ENCODE measurements around the gene KYNU. TPM values are rescaled to one million over a fixed set of nuclear protein-coding genes. Genes with fewer than 3 reads are reported as not detected.
"Not testable (repeated sequence)": the region's sequence is repeated elsewhere in the genome, so short reads cannot be mapped to it uniquely, and the experiment has no call there.

KYNU gene
- total RNA-seq, 2 donors from 2014 or later = 0.56 TPM; not detected in 1

GRCh38 chr2:143068094-143068493 lies 190.6 kb downstream of the KYNU start:
- Mint-ChIP-seq H3K36me3 (peaks cover 12% of the 10 kb centered on the region), H3K4me3 (no peak overlapping the region), H3K9me3 (no peaks in the 10 kb centered on the region), H3K27me3 (peaks cover 0 to 12% of the 10 kb centered on the region in 2 donors), H3K27ac (no peak overlapping the region), H3K4me1 (ENCODE audit: low read depth in 2 of 2) (peaks cover 0 to 5% of the 10 kb centered on the region in 2 donors)
- DNase-seq (ENCODE audit: low spot score) (no peak), ATAC-seq (peak in 1 of 2 donors; percentile 54)

DNA sequence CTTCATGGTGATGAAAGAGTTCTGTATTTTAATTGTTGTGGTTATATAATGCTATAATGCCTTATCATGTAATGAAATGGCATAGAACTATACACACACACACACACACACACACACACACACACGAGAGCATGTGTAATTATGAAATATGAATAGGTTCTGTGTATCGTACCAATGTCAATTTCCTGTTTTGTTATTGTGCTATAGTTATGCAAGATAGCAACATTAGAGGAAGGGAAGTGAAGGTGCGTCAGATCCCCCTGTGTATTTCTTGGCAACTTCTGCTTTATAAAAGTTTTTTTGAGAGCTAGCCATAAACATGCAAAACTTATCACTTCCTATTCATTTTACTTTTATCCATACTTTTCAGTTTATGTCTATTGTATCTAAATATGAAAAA lies 191.0 kb downstream of the KYNU start:
- Mint-ChIP-seq H3K27me3 (peaks cover 0 to 12% of the 10 kb centered on the region in 2 donors), H3K36me3 (peaks cover 12% of the 10 kb centered on the region)

DNA sequence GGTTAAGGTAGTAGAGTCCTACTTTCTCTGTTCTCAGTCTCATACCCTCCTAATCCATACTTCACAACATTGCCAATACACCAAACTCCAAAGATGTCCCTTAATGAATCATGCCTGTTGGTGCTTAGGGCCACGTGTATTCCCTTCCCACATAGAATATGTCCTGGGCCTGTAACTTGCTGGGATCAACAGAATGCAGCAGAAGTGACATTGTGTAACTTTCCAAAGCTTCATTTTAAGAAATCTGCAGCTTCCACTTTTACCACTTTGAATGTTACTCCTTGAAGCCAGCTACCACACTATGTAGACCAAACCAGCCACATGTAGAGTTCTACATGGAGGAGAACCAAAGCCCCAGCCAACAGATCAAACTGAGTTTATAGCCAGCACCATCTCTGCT lies 193.2 kb downstream of the KYNU start:
- Mint-ChIP-seq H3K27me3 (peaks cover 0 to 12% of the 10 kb centered on the region in 2 donors), H3K36me3 (no peaks in the 10 kb centered on the region), H3K9me3 (no peaks in the 10 kb centered on the region), H3K4me3 (no peak overlapping the region), H3K4me1 (ENCODE audit: low read depth in 2 of 2) (peaks cover 0 to 5% of the 10 kb centered on the region in 2 donors), H3K27ac (no peak overlapping the region)
- no peak for DNase-seq (ENCODE audit: low spot score)
- no peak for ATAC-seq

More for the DNA sequence above, 191.0 kb downstream of the KYNU start:
- ATAC-seq (peak in 1 of 2 donors; percentile 41), DNase-seq (ENCODE audit: low spot score) (no peak)
- Mint-ChIP-seq H3K4me3 (no peak overlapping the region), H3K27ac (no peak overlapping the region), H3K9me3 (no peaks in the 10 kb centered on the region), H3K4me1 (ENCODE audit: low read depth in 2 of 2) (peaks cover 0 to 5% of the 10 kb centered on the region in 2 donors)

GRCh38 chr2:143071185-143071876 lies 193.9 kb downstream of the KYNU start:
- DNase-seq (ENCODE audit: low spot score) (no peak), ATAC-seq (no peak)
- Mint-ChIP-seq H3K9me3 (no peaks in the 10 kb centered on the region), H3K27me3 (peaks cover 0 to 8% of the 10 kb centered on the region in 2 donors), H3K27ac (no peak overlapping the region), H3K4me1 (ENCODE audit: low read depth in 2 of 2) (peaks cover 0 to 5% of the 10 kb centered on the region in 2 donors), H3K36me3 (no peaks in the 10 kb centered on the region), H3K4me3 (no peak overlapping the region)

DNA sequence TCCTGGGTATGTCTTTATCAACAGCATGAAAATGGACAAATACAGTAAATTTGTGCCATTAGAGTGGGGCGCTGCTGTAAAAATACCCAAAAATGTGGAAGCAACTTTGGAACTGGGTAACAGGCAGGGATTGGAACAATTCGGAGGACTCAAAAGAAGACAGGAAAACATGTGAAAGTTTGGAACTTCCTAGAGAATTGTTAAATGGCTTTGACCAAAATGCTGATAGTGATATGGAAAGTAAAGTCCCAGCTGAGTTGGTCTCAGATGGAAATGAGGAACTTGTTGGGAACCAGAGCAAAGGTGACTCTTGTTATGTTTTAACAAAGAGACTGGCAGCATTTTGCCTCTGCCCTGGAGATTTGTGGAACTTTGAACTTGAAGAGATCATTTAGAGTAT lies 197.4 kb downstream of the KYNU start:
- ATAC-seq; H3K9me3 Mint-ChIP-seq; H3K27ac Mint-ChIP-seq; DNase-seq (ENCODE audit: low spot score); H3K36me3 Mint-ChIP-seq; H3K27me3 Mint-ChIP-seq; H3K4me1 Mint-ChIP-seq (ENCODE audit: low read depth in 2 of 2); H3K4me3 Mint-ChIP-seq: not testable (repeated sequence)

DNA sequence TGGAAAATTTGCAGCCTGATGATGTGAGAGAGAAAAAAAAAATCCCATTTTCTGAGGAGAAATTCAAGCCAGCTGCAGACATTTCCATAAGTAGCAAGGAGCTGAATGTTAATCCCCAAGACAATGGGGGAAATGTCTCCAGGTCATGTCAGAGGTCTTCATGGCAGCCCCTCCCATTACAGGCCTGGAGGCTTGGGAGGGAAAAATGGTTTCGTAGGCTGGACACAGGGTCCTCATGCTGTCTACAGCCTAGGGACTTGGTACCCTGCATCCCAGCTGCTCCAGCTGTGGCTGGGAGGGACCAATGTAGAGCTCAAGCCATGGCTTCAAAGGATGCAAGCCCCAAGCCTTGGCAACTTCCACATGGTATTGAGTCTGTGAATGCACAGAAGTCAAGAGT lies 198.2 kb downstream of the KYNU start:
- Mint-ChIP-seq H3K9me3 (no peaks in the 10 kb centered on the region), H3K27ac (no peak overlapping the region), H3K4me1 (ENCODE audit: low read depth in 2 of 2) (no peaks in the 10 kb centered on the region), H3K27me3 (peaks cover 1 to 5% of the 10 kb centered on the region in 2 donors), H3K36me3 (no peaks in the 10 kb centered on the region), H3K4me3 (no peak overlapping the region)
- ATAC-seq = peak in 1 of 2 donors; percentile 36
- DNase-seq (ENCODE audit: low spot score) = no peak

GRCh38 chr2:143078104-143078503 lies 200.6 kb downstream of the KYNU start:
- no peak for ATAC-seq
- Mint-ChIP-seq H3K4me1 (ENCODE audit: low read depth in 2 of 2) (no peaks in the 10 kb centered on the region), H3K4me3 (no peak overlapping the region), H3K27me3 (peaks cover 0 to 5% of the 10 kb centered on the region in 2 donors), H3K9me3 (no peaks in the 10 kb centered on the region), H3K36me3 (no peaks in the 10 kb centered on the region), H3K27ac (no peak overlapping the region)
- no peak for DNase-seq (ENCODE audit: low spot score)

DNA sequence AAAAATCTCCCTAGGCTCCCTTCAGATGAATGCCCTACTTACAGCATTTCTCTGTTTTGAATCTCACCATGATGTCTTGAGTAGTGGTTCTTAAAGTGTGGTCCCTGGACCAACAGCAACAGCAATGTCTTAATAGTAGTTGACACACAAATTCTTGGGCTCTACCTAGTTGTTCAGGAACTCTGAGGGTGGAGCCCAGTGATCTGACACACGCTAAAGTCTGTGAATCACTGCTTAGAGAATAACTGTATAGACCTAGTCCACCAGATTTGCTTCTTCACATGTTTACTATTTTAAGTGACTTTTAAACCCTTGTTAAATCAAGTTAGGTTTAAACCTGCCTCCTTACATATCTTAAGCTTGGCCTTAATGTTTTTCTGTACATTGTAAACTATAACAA lies 204.2 kb downstream of the KYNU start:
- Mint-ChIP-seq H3K36me3 (no peaks in the 10 kb centered on the region), H3K9me3 (no peaks in the 10 kb centered on the region), H3K4me3 (no peak overlapping the region), H3K27me3 (peaks cover 0 to 5% of the 10 kb centered on the region in 2 donors), H3K4me1 (ENCODE audit: low read depth in 2 of 2) (peaks cover 16 to 26% of the 10 kb centered on the region in 2 donors), H3K27ac (peak overlapping the region in 1 of 2 donors; percentile 24)
- ATAC-seq (no peak), DNase-seq (ENCODE audit: low spot score) (no peak)

- Mint-ChIP-seq H3K27ac (peak overlapping the region; percentile 67 to 79), H3K9me3 (no peaks in the 10 kb centered on the region), H3K4me3 (peak overlapping the region; percentile 49), H3K36me3 (no peaks in the 10 kb centered on the region), H3K4me1 (ENCODE audit: low read depth in 2 of 2) (peaks cover 16 to 31% of the 10 kb centered on the region in 2 donors), H3K27me3 (peaks cover 0 to 5% of the 10 kb centered on the region in 2 donors)
- ATAC-seq (peak; percentile 81 to 87), DNase-seq (ENCODE audit: low spot score) (no peak)
Measured at GRCh38 chr2:143083636-143084035, 206.2 kb downstream of the KYNU start.

GRCh38 chr2:143084462-143084861 lies 207.0 kb downstream of the KYNU start:
- Mint-ChIP-seq H3K27ac (peak overlapping the region; percentile 67 to 79), H3K27me3 (peaks cover 0 to 5% of the 10 kb centered on the region in 2 donors), H3K4me1 (ENCODE audit: low read depth in 2 of 2) (peaks cover 16 to 31% of the 10 kb centered on the region in 2 donors), H3K4me3 (peak overlapping the region; percentile 52), H3K9me3 (no peaks in the 10 kb centered on the region), H3K36me3 (no peaks in the 10 kb centered on the region)
- no peak for ATAC-seq
- DNase-seq (ENCODE audit: low spot score) = no peak

- peak in 1 of 2 donors; percentile 67 for ATAC-seq
- no peak for DNase-seq (ENCODE audit: low spot score)
- Mint-ChIP-seq H3K4me3 (peak overlapping the region; percentile 52), H3K27me3 (no peaks in the 10 kb centered on the region), H3K4me1 (ENCODE audit: low read depth in 2 of 2) (peaks cover 16 to 31% of the 10 kb centered on the region in 2 donors), H3K36me3 (no peaks in the 10 kb centered on the region), H3K27ac (peak overlapping the region; percentile 67 to 79), H3K9me3 (no peaks in the 10 kb centered on the region)
Measured at GRCh38 chr2:143085125-143085784, 207.8 kb downstream of the KYNU start.

DNA sequence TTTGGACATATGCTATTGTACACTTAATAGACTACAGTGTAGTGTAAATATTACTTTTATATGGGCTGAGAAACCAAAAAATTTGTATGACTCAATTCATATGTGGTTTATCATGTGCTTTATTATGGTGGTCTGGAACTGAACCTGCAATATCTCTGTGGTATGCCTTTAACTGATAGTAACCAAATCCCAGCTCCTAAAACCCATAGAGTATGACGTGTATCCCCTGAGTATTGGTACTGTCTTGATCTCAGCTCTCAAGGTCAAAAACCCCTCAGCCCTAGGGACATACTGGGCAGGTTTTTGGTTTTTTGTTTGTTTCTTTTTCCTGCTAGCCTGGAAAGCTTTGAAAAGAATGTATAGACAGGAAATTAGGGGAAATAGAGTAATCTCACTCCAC lies 209.6 kb downstream of the KYNU start:
- Mint-ChIP-seq H3K36me3 (no peaks in the 10 kb centered on the region), H3K27me3 (no peaks in the 10 kb centered on the region), H3K4me3 (no peak overlapping the region), H3K9me3 (no peaks in the 10 kb centered on the region), H3K4me1 (ENCODE audit: low read depth in 2 of 2) (peaks cover 16 to 31% of the 10 kb centered on the region in 2 donors), H3K27ac (no peak overlapping the region)
- ATAC-seq = peak in 1 of 2 donors; percentile 75
- DNase-seq (ENCODE audit: low spot score) = no peak

DNA sequence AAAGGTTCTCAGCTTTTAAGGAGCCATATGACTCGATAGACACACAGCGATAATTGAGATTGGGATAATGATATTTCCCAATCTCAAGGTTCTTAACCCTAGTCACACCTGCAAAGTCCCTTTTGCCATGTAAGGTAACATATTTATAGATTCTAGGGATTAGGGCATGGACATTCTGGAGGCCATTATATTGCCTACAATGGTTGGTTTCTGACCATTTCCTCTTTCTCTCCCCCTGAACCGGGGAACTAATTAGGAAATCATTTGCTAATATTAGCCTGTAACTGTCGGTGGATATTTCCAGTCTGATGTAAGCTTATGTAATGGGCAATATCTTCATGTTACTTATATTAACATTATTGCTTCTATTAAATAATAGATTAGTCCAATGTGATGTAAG lies 210.9 kb downstream of the KYNU start:
- H3K4me1 Mint-ChIP-seq (ENCODE audit: low read depth in 2 of 2) = peaks cover 16 to 31% of the 10 kb centered on the region in 2 donors
- H3K36me3 Mint-ChIP-seq = no peaks in the 10 kb centered on the region
- no peak overlapping the region for H3K27ac Mint-ChIP-seq
- no peak overlapping the region for H3K4me3 Mint-ChIP-seq
- ATAC-seq (no peak), DNase-seq (ENCODE audit: low spot score) (no peak)
- H3K9me3 Mint-ChIP-seq = no peaks in the 10 kb centered on the region
- H3K27me3 Mint-ChIP-seq = no peaks in the 10 kb centered on the region

DNA sequence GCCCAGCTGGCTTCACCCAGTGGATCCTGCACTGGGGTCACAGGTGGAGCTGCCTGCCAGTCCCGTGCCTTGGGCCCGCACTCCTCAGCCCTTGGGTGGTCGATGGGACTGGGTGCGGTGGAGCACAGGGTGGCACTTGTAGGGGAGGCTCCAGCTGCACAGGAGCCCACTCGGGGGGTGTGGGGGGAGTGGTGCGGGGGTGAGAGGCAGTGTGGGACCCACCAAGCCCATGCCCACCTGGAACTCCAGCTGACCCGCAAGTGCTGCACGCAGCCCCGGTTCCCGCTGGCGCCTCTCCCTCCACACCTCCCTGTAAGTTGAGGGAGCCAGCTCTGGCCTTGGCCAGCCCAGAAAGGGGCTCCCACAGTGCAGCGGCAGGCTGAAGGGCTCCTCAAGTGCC lies 212.1 kb downstream of the KYNU start:
- H3K27me3 Mint-ChIP-seq; DNase-seq (ENCODE audit: low spot score); ATAC-seq; H3K9me3 Mint-ChIP-seq; H3K27ac Mint-ChIP-seq; H3K36me3 Mint-ChIP-seq; H3K4me3 Mint-ChIP-seq: not testable (repeated sequence)
- H3K4me1 Mint-ChIP-seq (ENCODE audit: low read depth in 2 of 2) = peaks cover 14 to 22% of the 10 kb centered on the region in 2 donors
